Right ventricle myocardium inferior (tissue), 1 donor: Measurements from ENCODE around the gene TREML1. TPM values are rescaled to one million over a fixed set of nuclear protein-coding genes. Genes with fewer than 3 reads are reported as not detected.

ENCODE experiments used
- ATAC-seq: fragments of 200-7000 bp; cut with Tn5 transposase; one replicate; pipeline ENCODE4 v1.9.1; 2020; ENCODE audit warnings: mild to moderate bottlenecking, moderate library complexity
- DNase-seq: peaks from one replicate; pipeline ENCODE4 v3.0.0; 2021; ENCODE audit errors: missing footprints
- intact Hi-C: fragments of 100-400 bp; cut with DNase I; formaldehyde crosslinking; loops from one replicate; pipeline ENCODE4 v1.11.0; 2022
- total RNA-seq: library from RNA; stranded (reverse); fragmentation: NEBNext Ultra II Directional; extraction: Animal tissue kit (Norgen Biotek cat#: 25700); gene quantifications from one replicate; pipeline ENCODE4 v1.2.1, GENCODE V29; 2021
- donor health status: DM: no; HTN: yes; CAD: no; lungs with severe emphysema.

TREML1 gene
- total RNA-seq, 1 donor from 2014 or later: not detected

DNA sequence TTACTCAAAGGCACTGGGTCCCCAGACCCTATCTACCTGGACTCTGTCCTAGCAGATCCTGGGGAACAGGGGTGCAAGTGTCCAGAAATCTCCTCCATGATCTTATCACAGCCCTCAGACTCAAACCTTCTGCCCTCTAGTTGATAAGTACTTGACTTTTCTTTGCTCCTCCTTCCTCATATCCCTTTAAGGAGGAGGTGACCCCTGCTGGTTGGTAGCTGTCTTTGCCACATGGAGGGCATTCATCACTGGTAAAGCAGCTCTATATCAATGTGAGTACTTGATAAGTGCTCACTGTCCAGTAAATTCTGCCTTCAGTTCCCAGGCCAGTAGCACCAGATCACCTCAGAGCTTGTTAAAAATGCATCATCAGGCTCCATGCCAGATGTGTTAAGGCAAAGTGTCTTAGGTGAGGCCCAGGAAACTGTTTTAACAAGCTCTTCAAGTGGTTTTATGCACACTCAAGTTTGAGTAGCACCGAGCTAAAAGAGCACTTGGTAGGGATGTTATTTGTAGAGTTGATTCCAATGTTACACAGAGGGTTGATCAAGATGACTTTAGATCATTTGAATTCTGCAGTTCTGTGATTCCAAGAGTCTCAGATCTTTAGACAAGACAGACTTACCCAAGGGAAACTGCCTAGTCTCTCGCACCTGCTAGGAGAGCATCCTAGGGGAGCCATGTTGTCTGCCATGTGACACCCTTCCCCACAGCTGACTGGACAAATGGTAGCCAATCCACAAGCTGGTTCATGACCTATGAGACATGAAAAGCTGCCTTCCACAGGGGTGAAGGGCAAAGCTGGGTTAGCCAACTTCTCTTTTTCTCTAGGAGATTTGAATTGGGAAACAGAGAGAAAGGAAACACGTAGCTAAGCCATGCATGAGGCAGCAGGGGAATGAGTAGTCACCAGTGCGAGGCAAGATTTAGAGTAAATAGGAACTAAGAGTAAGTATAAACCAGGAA lies 28.2 kb upstream of the TREML1 start:
- intact Hi-C loops: no loop called here
- no peak for DNase-seq
- peak; percentile 67 for ATAC-seq

DNA sequence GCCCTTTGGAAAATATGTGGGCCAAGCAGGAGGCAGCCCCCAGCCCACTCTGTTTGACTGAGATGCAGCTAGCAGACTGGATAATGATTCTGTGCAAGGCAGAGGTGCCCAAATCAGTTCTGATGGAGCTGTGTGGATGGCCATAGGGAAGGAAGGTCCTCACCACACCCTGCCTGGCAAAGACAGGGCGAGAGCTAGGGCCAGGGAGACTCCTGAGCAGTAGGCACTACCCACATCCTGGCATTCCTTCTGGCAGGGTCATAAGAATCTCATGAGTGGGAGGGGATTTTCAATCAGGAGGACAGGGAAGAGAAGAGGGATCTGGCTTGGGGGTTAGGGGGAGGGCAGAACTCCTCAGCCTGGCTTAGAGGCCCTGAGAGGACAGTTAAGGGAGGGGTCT lies 27.4 kb upstream of the TREML1 start:
- ATAC-seq: no peak
- intact Hi-C loops: no loop called here
- no peak for DNase-seq

DNA sequence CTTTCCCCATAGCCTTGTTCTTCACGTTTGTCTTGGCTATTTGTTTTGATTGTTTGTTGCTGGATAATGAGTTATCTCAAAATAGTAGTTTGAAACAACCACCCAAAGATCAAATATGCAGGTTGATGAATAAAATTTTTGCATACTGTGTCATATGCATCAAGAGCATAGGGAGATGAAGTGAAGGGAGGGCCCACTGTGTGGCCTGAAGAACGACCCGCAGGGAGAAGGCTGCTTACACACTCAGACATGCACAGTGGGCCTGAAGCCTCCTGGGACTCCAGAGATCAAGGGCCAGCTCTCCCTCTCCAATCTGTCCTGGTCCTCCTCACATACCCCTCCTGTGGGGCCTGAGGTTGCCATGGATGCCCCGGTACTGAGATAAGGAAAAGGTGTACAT lies 25.0 kb upstream of the TREML1 start:
- no peak for DNase-seq
- intact Hi-C loops: no loop called here
- ATAC-seq: no peak

DNA sequence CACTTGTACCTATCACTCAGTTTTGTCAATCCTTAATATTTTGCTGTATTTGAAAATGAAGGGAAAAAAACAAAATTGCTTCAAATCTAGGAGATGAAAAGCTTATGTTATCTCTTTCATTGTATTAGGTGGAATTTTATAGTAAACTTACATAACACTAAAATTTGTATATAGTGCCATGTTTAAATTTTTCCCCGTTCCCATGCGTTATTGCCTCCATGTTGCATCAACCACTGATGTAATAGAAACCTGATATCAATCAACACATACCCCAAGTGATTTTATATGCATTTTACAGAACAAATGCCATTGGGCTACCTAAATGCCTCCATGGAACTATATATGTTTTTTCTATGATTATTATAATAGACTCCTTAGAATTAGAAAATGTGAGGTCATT lies 23.5 kb upstream of the TREML1 start:
- intact Hi-C loops: no loop called here
- DNase-seq (no peak), ATAC-seq (no peak)

DNA sequence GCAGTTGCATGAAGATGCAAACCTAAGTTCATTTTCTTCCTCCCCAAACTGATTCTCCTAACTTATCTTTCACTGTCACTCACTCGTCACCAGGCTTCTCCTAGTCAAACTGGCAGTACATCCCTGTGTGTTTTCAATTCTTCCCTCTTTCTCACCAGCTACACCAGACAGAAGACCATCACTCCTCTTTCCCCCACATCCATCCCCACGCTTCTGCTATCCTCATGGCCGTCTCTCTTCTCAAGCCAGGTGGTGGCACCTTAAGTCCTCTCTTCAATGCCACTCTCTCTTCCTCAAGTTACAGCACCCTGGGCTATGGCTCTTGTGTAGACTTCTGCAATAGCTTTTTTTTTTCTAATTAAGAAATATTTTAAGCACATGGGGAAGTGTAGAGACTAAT lies 23.1 kb upstream of the TREML1 start:
- no peak for ATAC-seq
- intact Hi-C loops: no loop called here
- no peak for DNase-seq

DNA sequence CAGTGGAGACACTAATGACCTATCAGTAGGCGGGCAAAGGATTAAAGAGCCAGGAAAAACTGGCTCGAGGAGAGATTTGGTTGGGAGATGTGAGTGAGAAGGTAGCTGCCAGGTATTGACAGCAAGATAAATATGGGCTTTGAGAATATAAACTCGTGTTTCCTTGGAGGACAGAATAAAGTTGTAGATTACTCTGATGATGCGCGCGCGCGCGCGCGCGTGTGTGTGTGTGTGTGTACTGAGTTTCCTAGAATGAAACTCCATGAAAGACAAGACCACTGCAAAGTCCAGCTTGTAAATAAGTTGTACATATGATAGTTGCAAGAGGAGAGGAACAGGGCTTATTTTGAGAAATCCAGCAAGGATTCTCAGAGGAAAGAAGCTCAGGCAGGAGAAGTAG lies 22.0 kb upstream of the TREML1 start:
- ATAC-seq (no peak), DNase-seq (no peak)
- intact Hi-C loops: no loop called here

DNA sequence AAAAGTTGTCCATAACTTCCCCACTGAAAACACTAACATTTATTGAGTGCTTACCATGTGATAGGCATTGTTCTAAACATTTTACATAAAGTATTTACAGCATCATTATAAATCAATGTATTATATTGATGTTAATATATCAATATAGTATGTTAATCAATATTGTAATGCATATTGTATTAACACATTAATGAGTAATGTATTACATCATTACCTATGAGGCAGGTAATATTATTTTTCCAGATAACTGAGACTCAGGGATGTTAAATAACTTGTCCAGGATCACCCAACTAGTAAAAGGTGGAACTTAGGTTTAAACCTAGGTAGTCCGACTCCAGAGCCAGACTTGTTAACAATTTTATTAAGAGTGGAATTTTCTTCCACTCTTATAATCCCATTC lies 20.9 kb upstream of the TREML1 start:
- DNase-seq (no peak), ATAC-seq (no peak)
- intact Hi-C loops: no loop called here

DNA sequence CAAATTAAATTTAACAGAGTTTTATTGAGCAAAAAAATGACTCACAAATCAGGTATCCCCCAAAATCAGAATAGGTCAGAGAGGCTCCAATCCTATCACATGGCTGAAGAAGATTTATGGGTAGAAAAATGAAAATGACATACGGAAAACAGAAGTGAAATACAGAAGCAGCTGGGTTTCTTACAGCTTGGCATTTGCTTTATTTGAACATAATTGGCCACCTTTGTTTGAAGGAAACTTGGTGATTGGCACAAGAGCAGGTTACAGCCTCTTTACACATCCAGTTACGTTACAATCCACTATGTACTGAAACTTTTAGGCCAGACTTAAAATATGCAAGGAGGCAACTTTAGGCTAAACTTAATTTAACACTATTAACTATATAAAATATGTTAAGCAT lies 20.5 kb upstream of the TREML1 start:
- intact Hi-C loops: no loop called here
- DNase-seq (no peak), ATAC-seq (no peak)

DNA sequence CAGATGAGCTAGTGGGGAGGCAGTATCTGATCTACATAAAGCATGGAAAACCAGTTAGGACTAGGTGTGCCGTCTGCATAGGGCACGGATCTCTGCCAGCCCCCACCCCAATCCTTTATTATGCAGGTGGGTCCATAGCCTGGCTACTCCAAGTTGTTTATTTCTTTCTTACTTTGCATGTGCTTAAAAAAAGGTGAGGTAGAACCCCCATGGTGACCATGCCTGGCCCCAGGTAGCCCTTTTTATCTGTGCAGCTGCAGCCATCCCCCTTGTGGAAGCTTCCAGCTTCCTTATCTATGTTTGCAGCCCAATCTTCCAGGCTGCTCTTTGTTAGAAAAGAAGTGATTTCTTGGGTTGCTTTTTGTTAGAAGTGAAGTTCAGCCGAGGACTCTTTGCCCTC lies 17.8 kb upstream of the TREML1 start:
- DNase-seq: no peak
- intact Hi-C loops: no loop called here
- no peak for ATAC-seq

DNA sequence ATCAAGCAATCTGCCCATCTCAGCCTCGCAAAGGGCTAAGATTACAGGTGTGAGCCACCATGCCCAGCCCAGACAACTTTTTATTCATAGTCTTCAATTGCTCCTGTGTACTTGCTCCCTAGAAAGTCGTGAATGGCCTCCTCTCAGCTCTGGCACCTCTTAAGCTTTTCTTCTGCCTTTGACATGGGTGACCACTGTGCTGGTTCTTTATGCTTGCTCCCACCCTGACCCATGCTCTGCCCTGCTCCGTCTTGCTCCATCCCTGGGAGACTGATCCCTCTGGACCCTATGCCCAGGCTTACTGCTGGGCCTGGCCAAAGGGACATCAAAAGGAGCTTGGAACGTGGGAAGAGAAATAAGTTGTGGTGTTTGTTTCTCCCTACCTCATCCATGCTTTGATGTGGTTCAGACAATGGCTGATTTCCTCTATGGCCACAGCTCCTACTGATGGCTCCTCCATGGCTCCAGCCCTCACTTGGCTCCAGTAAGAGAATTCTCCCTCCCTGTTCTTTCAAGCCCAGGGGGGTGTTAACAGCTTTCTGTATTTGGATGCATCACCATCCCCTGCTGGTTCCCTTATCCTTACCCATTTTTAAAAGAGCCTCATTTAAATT lies 16.5 kb upstream of the TREML1 start:
- intact Hi-C loops: no loop called here
- DNase-seq (no peak), ATAC-seq (no peak)

DNA sequence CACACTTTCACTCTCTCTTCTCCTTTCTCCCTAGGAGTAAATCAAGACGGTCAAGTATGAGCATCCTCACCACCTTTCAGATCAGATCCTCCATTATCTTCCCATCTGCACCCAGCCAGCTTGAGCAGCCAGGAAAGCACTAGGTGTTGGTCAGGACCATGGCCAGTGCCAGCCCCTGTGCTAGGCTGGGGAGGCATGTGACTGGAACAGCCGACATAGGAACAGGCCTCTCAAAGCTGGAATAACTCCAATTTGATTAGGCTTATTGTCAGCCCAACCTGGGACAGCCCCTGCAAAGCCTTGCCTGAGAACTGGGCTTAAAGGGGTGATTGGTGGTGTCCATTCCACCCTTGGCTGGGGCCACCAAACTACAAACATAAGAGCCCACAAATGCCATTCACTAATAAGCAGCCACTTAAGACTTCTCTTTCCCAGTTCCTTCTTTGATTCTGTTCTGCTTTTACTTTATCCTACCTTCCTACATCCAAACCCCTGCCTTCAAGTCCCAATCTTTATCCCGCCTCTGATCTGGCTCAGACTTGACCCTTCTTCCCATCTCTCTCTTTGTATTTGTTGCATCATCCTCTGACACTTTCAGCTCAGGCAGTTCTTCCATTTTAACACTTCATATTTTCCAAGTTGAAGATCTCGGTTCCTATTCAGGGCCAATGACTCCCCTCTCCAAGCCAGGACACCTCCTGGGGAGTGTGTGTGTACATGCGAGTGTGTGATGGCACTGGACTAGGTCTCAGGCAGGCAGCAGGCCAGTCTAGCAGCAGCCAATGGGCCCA lies 13.2 kb upstream of the TREML1 start:
- no peak for DNase-seq
- ATAC-seq: no peak
- intact Hi-C loops: no loop called here

DNA sequence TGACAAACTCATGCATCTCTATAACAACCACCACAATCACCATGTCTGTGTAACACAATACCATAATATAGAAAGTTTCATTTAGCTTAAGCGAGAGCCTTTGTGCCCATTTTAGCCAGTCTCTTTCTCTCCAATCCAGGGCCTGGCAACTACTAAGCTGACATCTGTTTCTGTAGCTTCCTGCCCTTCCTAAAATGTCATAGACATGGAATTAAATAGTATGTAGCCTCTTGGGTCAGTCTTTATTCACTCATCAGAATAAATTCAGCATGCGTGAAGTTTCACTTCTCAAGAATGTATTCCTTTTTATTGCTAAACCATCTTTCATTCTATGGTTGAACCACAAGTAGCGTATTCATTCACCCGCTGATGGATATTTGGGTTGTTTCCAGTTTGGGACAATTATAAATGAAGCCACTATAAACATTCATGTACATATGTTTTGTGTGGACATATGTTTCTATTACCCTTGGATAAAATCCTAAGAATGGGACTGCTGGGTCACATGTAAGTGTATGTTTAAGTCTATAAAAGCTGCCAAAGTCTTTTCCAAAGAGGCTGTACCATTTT lies 10.5 kb upstream of the TREML1 start:
- intact Hi-C loops: no loop called here
- DNase-seq (no peak), ATAC-seq (no peak)

DNA sequence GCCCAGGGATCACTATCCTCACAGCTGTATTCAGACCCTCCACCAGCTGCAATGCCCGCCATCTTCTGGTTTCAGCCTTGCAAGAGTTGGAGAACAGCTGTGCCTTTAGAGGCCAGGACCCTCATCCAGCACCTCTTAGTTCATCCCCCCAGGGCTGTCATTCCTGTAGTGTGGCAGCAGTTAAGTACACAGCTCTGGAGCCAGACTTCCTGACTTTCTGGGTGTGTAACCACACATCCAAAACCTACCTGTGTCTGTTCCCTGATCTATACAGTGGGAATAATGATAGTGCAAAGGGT lies 9.2 kb upstream of the TREML1 start:
- intact Hi-C loops: no loop called here
- DNase-seq: no peak

DNA sequence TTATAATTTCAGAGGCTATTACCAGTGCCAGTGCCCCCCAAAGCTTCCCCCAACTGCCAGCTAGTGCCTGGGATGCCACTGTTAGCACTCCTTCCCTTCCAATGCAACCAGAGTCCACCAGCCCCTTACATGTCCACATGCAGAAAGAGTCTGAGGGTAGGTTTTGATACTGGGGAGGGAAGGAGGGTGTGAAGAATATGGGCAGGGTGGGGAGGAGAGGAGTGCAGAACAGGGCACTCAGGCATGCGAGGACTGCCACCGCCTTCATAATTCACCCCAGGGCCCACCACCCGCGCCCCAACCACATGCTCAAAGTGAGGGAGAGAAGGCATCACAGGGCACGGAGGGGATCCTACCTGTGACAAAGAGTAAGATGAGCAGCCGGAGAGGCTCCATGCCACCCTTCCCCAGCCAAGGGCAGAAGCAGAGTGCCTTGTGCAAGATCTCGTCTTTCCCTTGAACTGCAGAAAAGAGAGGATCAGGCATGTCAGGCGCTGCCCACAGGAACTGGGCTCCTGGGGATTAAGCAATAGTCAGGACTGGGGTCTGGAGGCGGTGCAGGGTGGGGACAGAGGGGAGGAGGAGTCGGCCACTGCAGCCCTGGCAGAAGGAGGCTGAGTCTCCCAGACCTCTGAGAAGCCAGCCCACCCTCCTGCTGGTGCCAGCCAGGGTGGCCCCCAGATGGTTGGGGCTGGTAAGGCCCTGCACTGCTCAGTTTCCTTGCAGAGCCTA lies 8.7 kb upstream of the TREML1 start, which contains the start of gene TREM2:
TSS of gene TREM2 (minus strand) at position 430 of the 732 bp plus-strand sequence. CDS start at position 396, 34 bp downstream.
- intact Hi-C loops: no loop called here
- DNase-seq (no peak), ATAC-seq (no peak)

More for the DNA sequence above, 9.2 kb upstream of the TREML1 start:
- no peak for ATAC-seq

DNA sequence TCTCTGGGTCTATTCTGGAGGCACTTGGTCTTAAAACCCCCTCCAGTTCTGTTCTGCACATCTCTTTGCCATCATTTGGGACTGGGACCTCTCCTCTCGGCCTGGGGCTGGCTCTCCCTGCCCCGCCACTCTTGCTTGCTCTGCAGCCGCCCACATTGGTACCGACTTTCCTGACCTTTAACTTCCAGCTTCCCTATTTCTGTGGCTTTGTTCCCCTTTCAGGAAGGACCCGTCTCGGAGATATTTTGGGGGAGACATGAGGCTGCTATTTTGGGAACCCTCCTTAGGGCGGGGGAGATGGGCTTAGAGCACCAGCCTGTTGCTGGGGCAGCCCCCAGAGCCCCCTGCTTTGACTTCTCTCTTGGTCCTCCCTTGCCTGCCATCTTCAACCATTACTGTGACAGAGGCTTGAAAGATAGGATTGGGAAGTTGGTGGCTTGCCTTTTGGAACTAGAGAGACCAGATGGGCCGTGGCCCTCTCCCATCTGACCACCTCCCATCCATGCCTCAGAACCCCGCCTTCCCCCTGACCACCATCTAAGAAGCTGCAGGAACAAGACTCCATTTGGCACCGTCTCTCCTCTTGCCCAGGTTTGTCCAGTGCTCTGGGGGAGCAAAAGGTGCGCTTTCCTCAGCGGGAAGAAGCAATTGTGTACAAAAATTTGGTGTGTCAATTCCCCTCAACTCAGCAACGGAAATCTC lies 7.9 kb upstream of the TREML1 start:
- no peak for ATAC-seq
- DNase-seq: no peak
- intact Hi-C loops: no loop called here

DNA sequence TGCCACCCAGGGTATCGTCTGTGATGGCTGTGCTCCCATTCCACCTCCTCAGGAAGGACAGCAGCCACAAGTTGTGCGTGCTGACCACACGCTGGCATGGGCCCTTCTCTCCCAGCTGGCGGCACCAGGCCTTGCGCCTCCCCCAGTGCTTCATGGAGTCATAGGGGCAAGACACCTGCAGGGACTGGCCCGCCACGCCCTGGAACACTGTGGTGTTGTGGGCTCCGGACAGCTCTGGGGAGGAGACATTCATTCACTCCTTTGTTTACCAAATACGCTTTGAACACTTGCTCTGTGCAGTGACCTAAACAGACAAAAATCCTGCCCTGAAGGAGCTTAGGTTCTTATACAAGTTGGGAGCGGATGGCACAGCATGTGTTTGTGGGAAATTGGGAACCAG lies 7.2 kb upstream of the TREML1 start:
- ATAC-seq: no peak
- no peak for DNase-seq
- intact Hi-C loops: no loop called here

DNA sequence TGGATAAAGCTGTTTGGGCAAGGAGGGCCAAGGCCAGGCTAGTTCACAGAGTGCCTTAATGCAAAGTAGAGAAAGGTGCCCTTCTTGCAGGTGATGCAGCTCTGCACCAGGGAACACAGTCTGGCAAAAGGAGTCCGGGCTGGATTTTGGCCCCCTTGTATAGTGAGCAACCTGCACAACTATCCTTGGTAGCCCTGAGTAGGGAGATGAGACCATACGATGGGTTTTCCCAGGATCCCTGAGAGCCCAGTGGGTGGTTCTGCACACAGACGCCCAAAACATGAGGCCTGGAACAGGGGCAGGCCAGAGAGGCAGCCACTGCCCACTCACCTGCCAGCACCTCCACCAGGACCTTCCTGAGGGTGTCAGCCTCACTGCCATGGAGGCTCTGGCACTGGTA lies 6.8 kb upstream of the TREML1 start:
- DNase-seq: no peak
- no peak for ATAC-seq
- intact Hi-C loops: no loop called here

DNA sequence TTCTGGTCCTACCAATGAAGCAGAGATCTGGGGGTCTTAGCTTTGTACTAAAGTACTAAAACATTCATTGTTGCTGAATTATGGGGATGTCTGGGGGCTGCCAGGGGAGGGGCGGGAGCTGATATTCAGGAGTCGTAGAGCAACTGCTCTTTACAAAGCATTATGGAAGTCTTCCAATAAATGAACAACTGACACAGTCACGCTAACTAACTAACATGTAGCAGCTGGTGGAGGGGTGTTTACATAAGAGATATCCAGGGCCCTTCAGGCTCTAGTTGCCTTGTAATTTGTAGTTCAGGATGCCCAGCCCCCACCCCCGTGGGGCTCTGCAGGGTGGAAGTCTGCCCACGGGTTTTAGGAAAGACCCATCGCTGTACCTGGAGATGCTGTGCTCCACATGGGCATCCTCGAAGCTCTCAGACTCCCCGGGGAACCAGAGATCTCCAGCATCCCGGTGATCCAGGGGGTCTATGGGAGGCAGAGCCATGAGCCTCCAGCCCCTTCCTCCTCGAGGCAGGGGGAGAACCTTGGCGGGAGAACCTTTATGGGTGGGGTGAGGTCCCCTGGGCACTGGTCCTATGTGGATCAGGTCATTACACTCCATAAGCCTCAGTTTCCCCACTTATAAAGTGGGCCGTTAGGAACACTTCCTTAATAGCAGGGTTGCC lies 5.4 kb upstream of the TREML1 start:
- intact Hi-C loops: no loop called here
- DNase-seq: no peak
- ATAC-seq: no peak
